Fibroblast of pulmonary artery (primary cell): Measurements from ENCODE around the gene GTF2I.

Experiments
- DNase-seq: peaks from one replicate; pipeline ENCODE4 v3.0.0-alpha.2; 2010; ENCODE audit warnings: low read depth
- H3K4me3 ChIP-seq: replicated peaks from 2 replicates; pipeline ENCODE4 v1.5.1; 2011; ENCODE audit warnings: low read depth, mild to moderate bottlenecking, control low read depth, low read length, moderate library complexity
- TF ChIP-seq, protein P1 (sequence below): IDR thresholded peaks from 2 replicates; pipeline ENCODE4 v1.5.1; 2011; ENCODE audit warnings: mild to moderate bottlenecking, control low read depth, low read length, inconsistent platforms; ENCODE audit errors: missing control alignments

Gene GTF2I

GRCh38 chr7:74653686-74654181 lies 3.8 kb upstream of the GTF2I start:
- TF ChIP-seq, protein P1, sequence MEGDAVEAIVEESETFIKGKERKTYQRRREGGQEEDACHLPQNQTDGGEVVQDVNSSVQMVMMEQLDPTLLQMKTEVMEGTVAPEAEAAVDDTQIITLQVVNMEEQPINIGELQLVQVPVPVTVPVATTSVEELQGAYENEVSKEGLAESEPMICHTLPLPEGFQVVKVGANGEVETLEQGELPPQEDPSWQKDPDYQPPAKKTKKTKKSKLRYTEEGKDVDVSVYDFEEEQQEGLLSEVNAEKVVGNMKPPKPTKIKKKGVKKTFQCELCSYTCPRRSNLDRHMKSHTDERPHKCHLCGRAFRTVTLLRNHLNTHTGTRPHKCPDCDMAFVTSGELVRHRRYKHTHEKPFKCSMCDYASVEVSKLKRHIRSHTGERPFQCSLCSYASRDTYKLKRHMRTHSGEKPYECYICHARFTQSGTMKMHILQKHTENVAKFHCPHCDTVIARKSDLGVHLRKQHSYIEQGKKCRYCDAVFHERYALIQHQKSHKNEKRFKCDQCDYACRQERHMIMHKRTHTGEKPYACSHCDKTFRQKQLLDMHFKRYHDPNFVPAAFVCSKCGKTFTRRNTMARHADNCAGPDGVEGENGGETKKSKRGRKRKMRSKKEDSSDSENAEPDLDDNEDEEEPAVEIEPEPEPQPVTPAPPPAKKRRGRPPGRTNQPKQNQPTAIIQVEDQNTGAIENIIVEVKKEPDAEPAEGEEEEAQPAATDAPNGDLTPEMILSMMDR: no peak
- DNase-seq: no peak
- no peak overlapping the region for H3K4me3 ChIP-seq

DNA sequence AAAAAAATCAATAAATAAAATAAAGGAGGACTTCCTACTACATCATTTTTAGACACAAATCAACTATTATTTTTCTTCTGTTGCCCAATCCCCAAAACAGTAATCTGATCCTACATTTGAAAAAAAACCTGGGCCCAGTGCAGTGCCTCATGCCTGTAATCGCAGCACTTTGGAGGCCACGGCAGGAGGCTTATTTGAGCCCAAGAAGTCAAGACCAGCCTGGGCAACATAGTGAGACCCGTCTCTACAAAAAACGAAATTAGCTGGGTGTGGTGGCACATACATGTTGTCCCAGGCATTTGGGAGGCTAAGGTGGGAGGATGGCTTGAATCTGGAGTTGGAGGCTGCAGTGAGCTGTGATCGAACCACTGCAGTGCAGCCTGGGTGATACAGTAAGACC lies 2.7 kb upstream of the GTF2I start:
- no peak overlapping the region for H3K4me3 ChIP-seq
- no peak for DNase-seq
- TF ChIP-seq, protein P1: no peak

DNA sequence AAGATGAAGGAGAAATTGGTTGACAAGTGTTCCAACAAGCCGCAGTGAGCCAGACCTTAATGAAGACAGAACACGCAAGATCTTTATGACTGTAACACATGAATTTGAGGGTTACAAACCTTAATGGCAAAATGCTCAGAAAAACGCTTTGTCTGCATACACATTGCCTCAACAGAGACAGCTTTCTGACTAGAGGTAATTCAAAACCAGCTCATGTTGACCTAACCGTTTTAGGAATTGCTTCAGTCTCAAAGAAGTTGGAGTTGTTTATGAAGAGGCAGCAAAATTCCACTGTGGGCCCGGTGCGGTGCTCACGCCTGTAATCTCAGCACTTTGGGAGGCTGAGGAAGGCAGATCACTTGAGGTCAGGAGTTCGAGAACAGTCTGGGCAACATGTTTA lies 2.2 kb upstream of the GTF2I start:
- no peak for DNase-seq
- TF ChIP-seq, protein P1: no peak
- H3K4me3 ChIP-seq: no peak overlapping the region

DNA sequence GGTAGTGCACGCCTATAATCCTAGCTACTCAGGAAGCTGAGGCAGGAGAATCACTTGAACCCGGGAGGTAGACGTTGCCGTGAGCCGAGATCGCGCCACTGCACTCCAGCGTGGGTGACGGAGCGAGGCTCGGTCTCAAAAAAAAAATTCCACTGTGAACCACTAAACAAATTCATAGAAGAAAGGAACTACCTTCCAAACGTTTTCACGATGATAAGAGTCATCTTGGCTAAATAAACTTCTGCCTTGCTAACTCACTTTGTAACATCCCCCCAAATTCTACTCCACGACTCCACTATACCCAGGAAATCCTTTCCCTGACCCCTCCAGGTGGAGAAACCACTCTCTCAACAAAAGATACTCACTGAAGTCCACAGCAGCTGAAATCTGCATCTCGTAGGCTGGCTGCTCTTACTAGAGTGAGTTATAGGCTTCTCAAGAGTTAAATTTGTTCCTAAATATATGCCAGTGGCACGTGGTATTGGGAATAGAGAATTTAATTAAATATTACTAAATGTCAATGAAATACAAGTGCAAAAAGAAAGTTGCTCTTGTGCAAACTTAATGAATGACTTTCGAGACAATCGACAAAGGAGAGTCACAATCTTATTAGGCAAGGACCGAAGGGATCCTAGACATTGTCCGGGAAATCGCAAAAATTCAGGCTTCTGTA lies 1.6 kb upstream of the GTF2I start:
- no peak for DNase-seq
- TF ChIP-seq, protein P1: no peak
- H3K4me3 ChIP-seq: peak overlapping the region; percentile 70

DNA sequence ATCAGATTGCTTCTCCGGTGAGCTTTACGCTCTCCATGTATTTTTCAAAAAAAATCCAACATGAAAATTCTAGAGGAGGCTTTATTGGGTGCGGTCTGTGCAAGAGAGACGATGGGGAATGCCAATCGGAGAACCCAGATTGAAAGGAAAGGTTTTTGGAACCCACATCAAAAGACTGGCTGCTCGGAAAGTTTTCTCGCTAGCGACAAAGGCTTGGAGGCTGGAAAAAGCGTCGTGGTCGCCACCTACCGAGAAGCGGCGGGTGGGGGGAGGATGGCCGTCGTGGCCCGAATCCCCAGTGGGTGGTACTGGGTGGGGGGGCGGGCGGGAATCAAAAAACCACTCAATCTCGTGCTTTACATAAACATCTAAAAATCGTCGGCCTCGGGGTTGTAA lies 1.1 kb upstream of the GTF2I start:
- no peak for DNase-seq
- TF ChIP-seq, protein P1: no peak
- peak overlapping the region; percentile 70 for H3K4me3 ChIP-seq

DNA sequence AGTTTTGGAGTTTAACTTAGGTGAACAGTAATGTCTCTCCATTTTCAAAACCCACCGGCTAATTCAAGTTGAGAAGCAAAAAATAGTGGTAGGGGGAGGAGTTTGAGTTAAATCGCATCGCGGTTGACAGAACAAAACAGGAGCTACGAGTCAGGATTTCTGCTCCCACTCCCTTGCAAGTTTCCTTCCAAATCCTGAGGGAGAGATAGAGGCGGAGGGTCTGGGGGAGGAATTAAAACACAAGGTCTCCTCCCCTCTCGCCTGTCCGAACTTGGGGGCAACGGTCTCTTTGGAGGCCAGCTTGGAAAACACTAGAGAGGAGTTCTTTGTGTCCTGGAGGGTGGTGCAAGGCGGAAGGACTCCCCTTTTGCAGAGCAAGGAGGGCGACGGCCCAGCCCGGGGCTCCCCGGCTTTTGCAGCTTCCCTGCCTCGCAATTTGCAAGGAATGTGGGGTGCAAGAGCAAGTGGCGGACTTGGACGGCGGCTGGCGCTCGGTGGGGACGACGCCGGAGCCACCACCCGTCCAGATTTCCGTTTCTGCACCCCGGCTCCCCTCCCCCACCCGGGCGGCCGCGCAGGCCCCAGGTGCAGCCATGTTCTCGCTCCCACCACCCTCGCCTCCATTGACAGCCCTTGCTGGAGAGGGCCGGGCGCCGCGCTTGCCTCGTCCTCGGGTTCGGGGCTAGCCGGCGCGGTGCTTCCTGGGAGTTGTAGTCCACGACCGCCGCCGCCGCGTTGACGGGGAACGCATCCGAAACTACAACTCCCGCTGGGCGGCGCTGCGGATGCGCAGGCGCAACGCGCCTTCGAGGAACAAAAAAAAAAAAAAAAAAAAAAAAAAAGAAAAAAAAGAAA lies 454 bp upstream of the GTF2I start:
- peak overlapping the region; percentile 70 for H3K4me3 ChIP-seq
- TF ChIP-seq, protein P1: no peak

More for the DNA sequence above, 454 bp upstream of the GTF2I start:
- peak; percentile 97 for DNase-seq
